SK-N-SH (cell line): ENCODE results near the gene RBM47. TPM values are rescaled to one million over a fixed set of nuclear protein-coding genes. Genes with fewer than 3 reads are reported as not detected.

Experiments used
- CTCF ChIA-PET: fragments of 300-600, 350-600 bp; formaldehyde crosslinking; extraction: SDS; loops from one replicate; lab custom pipeline; 2021; lab: Yijun Ruan, JAX
- POLR2A ChIA-PET: fragments of 350-600 bp; sonication (Branson Sonifier 250); formaldehyde crosslinking; extraction: SDS; loops from one replicate; lab custom pipeline; 2020; ENCODE audit warnings: antibody characterized with exemption, inconsistent platforms; lab: Yijun Ruan, JAX
- DNase-seq: peaks from one replicate; pipeline ENCODE4 v3.0.0; 2012
- H2AFZ ChIP-seq: fragments of 200-600 bp; sonication (generic); 2 replicates; pipeline ENCODE4 v1.8.1; 2016; ENCODE audit warnings: antibody characterized with exemption, mild to moderate bottlenecking, low read depth
- H3F3A ChIP-seq: fragments of 200-600 bp; sonication (generic); replicated peaks from 2 replicates; pipeline ENCODE3; 2016; ENCODE audit warnings: antibody characterized with exemption, mild to moderate bottlenecking; ENCODE audit not compliant: insufficient read depth
- H3K27ac ChIP-seq, 2 experiments: fragments of 200-500 bp in 1 of 2; fragments of 200-600 bp in 1 of 2; sonication (Bioruptor generic) in 1 of 2; sonication (generic), shearing (Covaris generic) in 1 of 2; 2 replicates each; pipeline versions ENCODE4 v1.5.1 to v1.6.1; 2014 to 2016; ENCODE audit warnings: low read depth in 2 of 2, inconsistent platforms in 1 of 2, low read length in 1 of 2, mild to moderate bottlenecking in 1 of 2, mixed read lengths in 1 of 2
- H3K27me3 ChIP-seq: fragments of 200-600 bp; sonication (generic), shearing (Covaris generic); 2 replicates; pipeline ENCODE4 v1.6.1; 2016; ENCODE audit warnings: mixed run types; ENCODE audit not compliant: insufficient read depth
- H3K36me3 ChIP-seq, 2 experiments: fragments of 200-500 bp in 1 of 2; fragments of 200-600 bp in 1 of 2; sonication (Bioruptor generic) in 1 of 2; sonication (generic) in 1 of 2; replicated peaks in 1 of 2; 2 replicates each; pipeline versions ENCODE3 to v1.5.1; 2014 to 2016; ENCODE audit warnings: low read length in 1 of 2, mild to moderate bottlenecking in 1 of 2; ENCODE audit not compliant: insufficient read depth in 2 of 2, control insufficient read depth in 1 of 2
- H3K4me1 ChIP-seq, 2 experiments: fragments of 200-500 bp in 1 of 2; fragments of 200-600 bp in 1 of 2; sonication (Bioruptor generic) in 1 of 2; sonication (generic), shearing (Covaris generic) in 1 of 2; 2 replicates each; pipeline versions ENCODE4 v1.5.1 to v1.6.1; 2014 to 2016; ENCODE audit warnings: low read depth in 1 of 2, low read length in 1 of 2, mixed run types in 1 of 2; ENCODE audit not compliant: insufficient read depth in 2 of 2, control insufficient read depth in 1 of 2
- H3K4me2 ChIP-seq: fragments of 200-600 bp; sonication (generic), shearing (Covaris generic); 2 replicates; pipeline ENCODE4 v1.6.1; 2017; ENCODE audit warnings: mixed run types
- H3K4me3 ChIP-seq, 2 experiments: fragments of 200-500 bp in 1 of 2; fragments of 200-600 bp in 1 of 2; sonication (Bioruptor generic) in 1 of 2; sonication (generic), shearing (Covaris generic) in 1 of 2; 2 replicates each; pipeline versions ENCODE4 v1.5.1 to v1.8.1; 2014 to 2016; ENCODE audit warnings: low read depth in 2 of 2, inconsistent platforms in 1 of 2, low read length in 1 of 2, mild to moderate bottlenecking in 1 of 2, mixed read lengths in 1 of 2, moderate library complexity in 1 of 2
- H3K79me2 ChIP-seq: fragments of 200-600 bp; sonication (generic); 2 replicates; pipeline ENCODE4 v1.8.1; 2017; ENCODE audit warnings: mild to moderate bottlenecking; ENCODE audit not compliant: insufficient read depth
- H3K9ac ChIP-seq: fragments of 200-600 bp; sonication (generic); 2 replicates; pipeline ENCODE4 v1.6.1; 2017; ENCODE audit warnings: mixed run types
- H3K9me2 ChIP-seq: fragments of 200-600 bp; sonication (generic); 2 replicates; pipeline ENCODE4 v1.6.1; 2017; ENCODE audit warnings: mixed run types
- H3K9me3 ChIP-seq: fragments of 200-600 bp; sonication (generic); 2 replicates; pipeline ENCODE4 v1.6.1; 2017; ENCODE audit warnings: mixed run types, mild to moderate bottlenecking, moderate library complexity
- H4K20me1 ChIP-seq: fragments of 200-600 bp; sonication (generic); 2 replicates; pipeline ENCODE4 v1.6.1; 2017; ENCODE audit warnings: mild to moderate bottlenecking, mixed run types; ENCODE audit not compliant: insufficient read depth
- CHD2 ChIP-seq: fragments of 150-350 bp; IDR thresholded peaks from 2 replicates; pipeline ENCODE4 v1.6.1; 2018; ENCODE audit warnings: low read length; ENCODE audit not compliant: partially characterized antibody
- EP300 ChIP-seq, 2 experiments: IDR thresholded peaks; 2 replicates each; pipeline versions ENCODE4 v1.4.0 to v1.6.1; 2012; ENCODE audit warnings: borderline replicate concordance in 1 of 2, low read depth in 1 of 2, low read length in 1 of 2
- EZH2phosphoT487 ChIP-seq: fragments of 200-600 bp; sonication (generic); IDR thresholded peaks from 2 replicates; pipeline ENCODE4 v1.6.1; 2017; ENCODE audit warnings: low read depth, mixed run types, mild to moderate bottlenecking, antibody characterized with exemption, moderate library complexity, borderline replicate concordance
- FOSL2 ChIP-seq: IDR thresholded peaks from 2 replicates; pipeline ENCODE4 v1.4.0; 2012; ENCODE audit warnings: low read depth, mild to moderate bottlenecking, moderate library complexity, borderline replicate concordance
- GABPA ChIP-seq: IDR thresholded peaks from 2 replicates; pipeline ENCODE4 v1.4.0; 2012; ENCODE audit warnings: low read depth, mild to moderate bottlenecking
- GATA2 ChIP-seq: sonication (generic); formaldehyde crosslinking; IDR thresholded peaks from 2 replicates; pipeline ENCODE4 v1.5.0; 2020; ENCODE audit warnings: mild to moderate bottlenecking, missing genetic modification reagents
- NFIC ChIP-seq: IDR thresholded peaks from 2 replicates; pipeline ENCODE4 v1.4.0; 2012; ENCODE audit warnings: borderline replicate concordance
- POLR2AphosphoS5 ChIP-seq: IDR thresholded peaks from 2 replicates; pipeline ENCODE4 v1.6.1; 2012; ENCODE audit warnings: low read depth, low read length
- RAD21 ChIP-seq: IDR thresholded peaks from 2 replicates; pipeline ENCODE4 v1.6.1; 2012; ENCODE audit warnings: mild to moderate bottlenecking, low read length
- RCOR1 ChIP-seq: fragments of 150-350 bp; IDR thresholded peaks from 2 replicates; pipeline ENCODE4 v1.6.1; 2017; ENCODE audit warnings: antibody characterized with exemption, low read length
- SMC3 ChIP-seq: IDR thresholded peaks from 2 replicates; pipeline ENCODE4 v1.6.1; 2012; ENCODE audit warnings: low read depth, low read length, improper control_type of control experiment
- TAF1 ChIP-seq: IDR thresholded peaks from 2 replicates; pipeline ENCODE4 v1.6.1; 2012; ENCODE audit warnings: low read depth, mild to moderate bottlenecking, low read length, moderate library complexity, borderline replicate concordance
- TCF12 ChIP-seq: IDR thresholded peaks from 2 replicates; pipeline ENCODE4 v1.4.0; 2012
- WGBS: methylation state at CpG from one replicate; pipeline ENCODE4 v1.1.6; 2017; ENCODE audit warnings: low lambda C conversion rate; 5-methylcytosine and 5-hydroxymethylcytosine counted together
- polyA plus RNA-seq, 3 experiments: library from polyadenylated mRNA; depleted of rRNA; stranded (reverse); fragments of >200 nt; gene quantifications; 2 replicates each; pipeline ENCODE4 v1.2.3, GENCODE V29; 2012
- TF ChIP-seq, protein P1 (sequence below): fragments of 150-350 bp; IDR thresholded peaks from 2 replicates; pipeline ENCODE4 v1.6.1; 2017; ENCODE audit warnings: antibody characterized with exemption, low read length, low read depth, borderline replicate concordance
- TF ChIP-seq, protein P2 (sequence below): IDR thresholded peaks from 2 replicates; pipeline ENCODE4 v1.4.0; 2012; ENCODE audit warnings: low read depth, borderline replicate concordance
- TF ChIP-seq, protein P3 (sequence below): fragments of 150-350 bp; IDR thresholded peaks from 2 replicates; pipeline ENCODE4 v1.6.1; 2016; ENCODE audit warnings: mild to moderate bottlenecking, low read depth, low read length
- TF ChIP-seq, protein P4 (sequence below): IDR thresholded peaks from 2 replicates; pipeline ENCODE4 v1.4.0; 2012; ENCODE audit warnings: low read depth

Gene RBM47
- polyA plus RNA-seq, 1 of the 3 experiments (the other 2 are of a cell fraction) = 6.8 TPM

DNA sequence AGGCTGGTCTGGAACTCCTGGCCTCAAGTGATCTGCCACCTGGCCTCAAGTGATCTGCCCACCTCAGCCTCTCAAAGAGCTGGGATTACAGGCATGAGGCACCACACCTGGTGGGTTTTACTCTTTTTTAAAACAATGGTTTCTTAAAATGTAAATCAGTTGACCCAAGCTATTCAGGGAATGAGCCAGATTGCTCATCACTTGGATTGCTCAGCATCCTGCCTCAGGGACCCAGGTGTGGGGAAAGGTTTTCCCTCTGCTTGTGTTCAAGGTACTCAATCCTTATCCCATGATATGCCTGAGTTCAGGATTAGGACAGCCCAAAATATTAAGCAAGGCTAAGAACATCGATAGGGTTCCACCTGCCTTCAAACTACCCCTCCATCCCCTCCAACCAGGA is 227.1 kb downstream of the RBM47 start:
- no peak overlapping the region for H3K4me2 ChIP-seq
- H3K27me3 ChIP-seq = no peaks in the 10 kb centered on the region
- no peaks in the 10 kb centered on the region for H3K79me2 ChIP-seq
- no peak overlapping the region for H2AFZ ChIP-seq
- no peak overlapping the region for H3K4me3 ChIP-seq
- 100% methylated on average over 1 of the region's 1 CpG for WGBS
- no peak overlapping the region for H3K27ac ChIP-seq
- no peak for DNase-seq
- no peaks in the 10 kb centered on the region for H4K20me1 ChIP-seq
- TF ChIP-seq POLR2AphosphoS5 = no peak
- TF ChIP-seq RAD21 = no peak
- TF ChIP-seq EP300 (IDR thresholded peaks at IDR 0.05; ENCODE audit: borderline replicate concordance in 1 of 2, low read depth in 1 of 2, low read length in 1 of 2) = no peak
- TF ChIP-seq, protein P1, sequence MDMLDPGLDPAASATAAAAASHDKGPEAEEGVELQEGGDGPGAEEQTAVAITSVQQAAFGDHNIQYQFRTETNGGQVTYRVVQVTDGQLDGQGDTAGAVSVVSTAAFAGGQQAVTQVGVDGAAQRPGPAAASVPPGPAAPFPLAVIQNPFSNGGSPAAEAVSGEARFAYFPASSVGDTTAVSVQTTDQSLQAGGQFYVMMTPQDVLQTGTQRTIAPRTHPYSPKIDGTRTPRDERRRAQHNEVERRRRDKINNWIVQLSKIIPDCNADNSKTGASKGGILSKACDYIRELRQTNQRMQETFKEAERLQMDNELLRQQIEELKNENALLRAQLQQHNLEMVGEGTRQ = no peak
- no peak for TF ChIP-seq EZH2phosphoT487
- TF ChIP-seq, all 33 proteins: peak for 0
- H3K9me2 ChIP-seq = no peaks in the 10 kb centered on the region
- POLR2A ChIA-PET = no interaction called here
- CTCF ChIA-PET = interaction anchor here (1.5 kb wide), 1 partner anchor 85 kb away, joined by 4 read pairs; no protein-coding TSS in a partner anchor
- peaks cover 3% of the 10 kb centered on the region for H3F3A ChIP-seq
- H3K4me1 ChIP-seq = peaks cover 0 to 3% of the 10 kb centered on the region in 2 experiments; a peak in 1 of 4 replicates
- H3K9me3 ChIP-seq = no peaks in the 10 kb centered on the region
- H3K9ac ChIP-seq = no peak overlapping the region
- no peaks in the 10 kb centered on the region for H3K36me3 ChIP-seq

DNA sequence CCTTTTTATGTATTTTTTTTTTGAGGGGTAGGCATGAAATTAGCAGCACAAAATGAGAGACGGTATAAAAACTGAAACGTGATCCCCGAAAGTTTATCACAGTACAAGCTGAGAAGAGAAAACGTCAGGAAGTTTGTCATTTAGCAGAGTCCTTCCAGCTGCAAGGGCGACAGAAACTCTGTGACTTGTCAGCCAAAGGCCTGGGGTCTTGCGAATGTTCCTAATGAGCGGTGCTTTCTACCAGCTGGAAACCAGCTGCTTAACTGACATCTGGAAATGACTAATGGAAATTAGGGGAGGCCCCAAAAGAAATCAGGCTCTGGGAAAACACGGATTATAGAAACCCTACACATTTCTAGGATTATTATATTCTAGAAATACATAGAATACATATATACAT is 228.0 kb downstream of the RBM47 start:
- no peak overlapping the region for H3K4me2 ChIP-seq
- DNase-seq = peak; percentile 74
- H3F3A ChIP-seq = peaks cover 3% of the 10 kb centered on the region
- ChIA-PET POLR2A (no interaction called here), CTCF (no interaction called here)
- no peak overlapping the region for H3K9ac ChIP-seq
- H3K79me2 ChIP-seq = no peaks in the 10 kb centered on the region
- H3K9me2 ChIP-seq = no peaks in the 10 kb centered on the region
- H2AFZ ChIP-seq = no peak overlapping the region
- H3K27me3 ChIP-seq = no peaks in the 10 kb centered on the region
- WGBS = 29% methylated on average over 8 of the region's 8 CpGs
- peak overlapping the region in 1 of 2 experiments; percentile 29; a peak in 1 of 4 replicates for H3K27ac ChIP-seq
- H4K20me1 ChIP-seq = no peaks in the 10 kb centered on the region
- peak; percentile 70 for TF ChIP-seq CHD2
- TF ChIP-seq EP300 (IDR thresholded peaks at IDR 0.05; ENCODE audit: borderline replicate concordance in 1 of 2, low read depth in 1 of 2, low read length in 1 of 2) = peak in 1 of 2 experiments; percentile 68; a peak in 1 of 4 replicates
- peak; percentile 77 for TF ChIP-seq RCOR1
- no peak for TF ChIP-seq NFIC
- TF ChIP-seq GATA2 = peak; percentile 35; the same call in 1 of the 2 replicates
- TF ChIP-seq TCF12 = peak; percentile 41; the same call in 1 of the 2 replicates
- H3K4me3 ChIP-seq = no peak overlapping the region
- no peaks in the 10 kb centered on the region for H3K9me3 ChIP-seq
- peaks cover 0 to 3% of the 10 kb centered on the region in 2 experiments; a peak in 1 of 4 replicates for H3K4me1 ChIP-seq
- no peaks in the 10 kb centered on the region for H3K36me3 ChIP-seq

DNA sequence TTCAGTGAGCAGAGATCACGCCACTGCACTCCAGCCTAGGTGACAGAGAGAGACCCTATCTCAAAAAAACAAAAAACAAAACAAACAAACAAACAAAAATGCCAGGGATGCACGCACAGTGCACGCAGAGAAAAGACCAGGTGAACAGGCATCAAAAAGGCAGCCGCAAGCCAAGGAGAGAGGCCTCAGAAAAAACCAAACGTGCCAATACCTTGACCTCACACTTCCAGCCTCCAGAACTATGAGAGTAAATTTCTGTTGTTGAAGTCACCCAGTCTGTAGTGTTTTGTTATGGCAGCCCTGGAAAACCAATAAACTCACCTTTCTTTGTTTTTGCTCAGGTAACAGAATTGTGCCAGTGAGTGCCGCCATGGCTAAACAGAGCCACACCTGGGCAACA is 228.6 kb downstream of the RBM47 start:
- Histone ChIP-seq H3K4me3 (no peak overlapping the region), H3K4me1 (peaks cover 0 to 3% of the 10 kb centered on the region in 2 experiments; a peak in 1 of 4 replicates), H3K79me2 (no peaks in the 10 kb centered on the region), H3K27me3 (no peaks in the 10 kb centered on the region), H3K9me2 (no peaks in the 10 kb centered on the region), H4K20me1 (no peaks in the 10 kb centered on the region), H3K27ac (peak overlapping the region in 1 of 2 experiments; percentile 29; a peak in 1 of 4 replicates), H3F3A (peaks cover 3% of the 10 kb centered on the region), H3K9ac (no peak overlapping the region), H2AFZ (no peak overlapping the region), H3K36me3 (no peaks in the 10 kb centered on the region), H3K9me3 (no peaks in the 10 kb centered on the region), H3K4me2 (no peak overlapping the region)
- ChIA-PET POLR2A (no interaction called here), CTCF (no interaction called here)
- DNase-seq = no peak
- WGBS = 92% methylated on average over 6 of the region's 6 CpGs
- TF ChIP-seq, protein P2, sequence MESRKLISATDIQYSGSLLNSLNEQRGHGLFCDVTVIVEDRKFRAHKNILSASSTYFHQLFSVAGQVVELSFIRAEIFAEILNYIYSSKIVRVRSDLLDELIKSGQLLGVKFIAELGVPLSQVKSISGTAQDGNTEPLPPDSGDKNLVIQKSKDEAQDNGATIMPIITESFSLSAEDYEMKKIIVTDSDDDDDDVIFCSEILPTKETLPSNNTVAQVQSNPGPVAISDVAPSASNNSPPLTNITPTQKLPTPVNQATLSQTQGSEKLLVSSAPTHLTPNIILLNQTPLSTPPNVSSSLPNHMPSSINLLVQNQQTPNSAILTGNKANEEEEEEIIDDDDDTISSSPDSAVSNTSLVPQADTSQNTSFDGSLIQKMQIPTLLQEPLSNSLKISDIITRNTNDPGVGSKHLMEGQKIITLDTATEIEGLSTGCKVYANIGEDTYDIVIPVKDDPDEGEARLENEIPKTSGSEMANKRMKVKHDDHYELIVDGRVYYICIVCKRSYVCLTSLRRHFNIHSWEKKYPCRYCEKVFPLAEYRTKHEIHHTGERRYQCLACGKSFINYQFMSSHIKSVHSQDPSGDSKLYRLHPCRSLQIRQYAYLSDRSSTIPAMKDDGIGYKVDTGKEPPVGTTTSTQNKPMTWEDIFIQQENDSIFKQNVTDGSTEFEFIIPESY = no peak
- TF ChIP-seq SMC3 (no peak), GABPA (no peak), FOSL2 (no peak), GATA2 (no peak), TAF1 (no peak)
- TF ChIP-seq, protein P1 = no peak
- TF ChIP-seq, protein P3, sequence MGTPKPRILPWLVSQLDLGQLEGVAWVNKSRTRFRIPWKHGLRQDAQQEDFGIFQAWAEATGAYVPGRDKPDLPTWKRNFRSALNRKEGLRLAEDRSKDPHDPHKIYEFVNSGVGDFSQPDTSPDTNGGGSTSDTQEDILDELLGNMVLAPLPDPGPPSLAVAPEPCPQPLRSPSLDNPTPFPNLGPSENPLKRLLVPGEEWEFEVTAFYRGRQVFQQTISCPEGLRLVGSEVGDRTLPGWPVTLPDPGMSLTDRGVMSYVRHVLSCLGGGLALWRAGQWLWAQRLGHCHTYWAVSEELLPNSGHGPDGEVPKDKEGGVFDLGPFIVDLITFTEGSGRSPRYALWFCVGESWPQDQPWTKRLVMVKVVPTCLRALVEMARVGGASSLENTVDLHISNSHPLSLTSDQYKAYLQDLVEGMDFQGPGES = no peak
- TF ChIP-seq, protein P4, sequence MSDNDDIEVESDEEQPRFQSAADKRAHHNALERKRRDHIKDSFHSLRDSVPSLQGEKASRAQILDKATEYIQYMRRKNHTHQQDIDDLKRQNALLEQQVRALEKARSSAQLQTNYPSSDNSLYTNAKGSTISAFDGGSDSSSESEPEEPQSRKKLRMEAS = no peak
